NCI-H1048 (cell line): ENCODE measurements around the gene COA3.

Source experiments
- DNase-seq: peaks from one replicate; lab custom pipeline; 2025; lab: John Stamatoyannopoulos, UW

The COA3 gene, protein sequence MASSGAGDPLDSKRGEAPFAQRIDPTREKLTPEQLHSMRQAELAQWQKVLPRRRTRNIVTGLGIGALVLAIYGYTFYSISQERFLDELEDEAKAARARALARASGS

DNA sequence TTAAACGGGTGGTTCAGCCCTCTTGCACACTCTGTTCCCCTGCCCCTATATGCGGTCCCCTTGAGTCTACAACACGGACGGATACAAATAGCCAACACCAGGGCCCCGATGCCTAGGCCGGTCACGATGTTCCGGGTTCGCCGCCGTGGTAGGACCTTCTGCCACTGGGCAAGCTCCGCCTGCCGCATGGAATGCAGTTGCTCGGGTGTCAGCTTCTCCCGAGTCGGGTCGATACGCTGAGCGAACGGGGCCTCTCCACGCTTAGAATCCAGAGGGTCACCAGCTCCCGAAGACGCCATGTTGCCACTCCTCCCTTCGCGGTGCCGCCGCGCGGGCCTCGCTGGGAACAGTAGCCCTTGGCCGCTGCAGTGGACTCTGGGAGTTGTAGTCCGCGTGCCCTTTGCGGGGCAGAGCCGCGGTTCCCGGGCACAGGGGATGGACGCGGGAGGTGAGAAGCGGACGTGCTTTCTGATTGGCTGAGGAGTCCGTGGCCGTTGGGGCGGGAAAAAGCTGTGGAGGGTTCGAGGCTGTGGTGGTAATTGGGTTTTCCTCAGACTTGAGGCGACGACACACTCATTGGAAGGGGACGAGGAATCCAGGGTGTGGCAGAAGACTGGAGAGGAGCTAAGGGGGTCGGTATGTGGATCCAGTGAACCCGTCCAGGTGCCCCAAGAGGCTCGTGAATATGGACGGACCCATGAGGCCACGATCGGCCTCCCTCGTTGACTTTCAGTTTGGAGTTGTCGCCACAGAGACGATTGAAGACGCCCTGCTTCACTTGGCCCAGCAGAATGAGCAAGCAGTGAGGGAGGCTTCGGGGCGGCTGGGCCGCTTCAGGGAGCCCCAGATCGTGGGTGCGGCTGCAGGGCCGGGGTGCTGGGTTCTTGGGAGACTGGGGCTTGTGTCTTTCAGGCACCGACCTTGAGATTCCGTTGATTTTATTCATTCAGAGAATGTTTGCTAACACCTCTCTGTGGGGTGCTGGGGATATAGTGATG lies at the start of gene COA3, which contains the start of gene CNTD1:
COA3 (minus strand) TSS at position 322 of the 998 bp plus-strand sequence; CDS start at position 299, 23 bp downstream.
CNTD1 (plus strand) TSS at position 479 of the 998 bp plus-strand sequence; CDS start at position 686, 207 bp downstream.
- peak; percentile 71 for DNase-seq

DNA sequence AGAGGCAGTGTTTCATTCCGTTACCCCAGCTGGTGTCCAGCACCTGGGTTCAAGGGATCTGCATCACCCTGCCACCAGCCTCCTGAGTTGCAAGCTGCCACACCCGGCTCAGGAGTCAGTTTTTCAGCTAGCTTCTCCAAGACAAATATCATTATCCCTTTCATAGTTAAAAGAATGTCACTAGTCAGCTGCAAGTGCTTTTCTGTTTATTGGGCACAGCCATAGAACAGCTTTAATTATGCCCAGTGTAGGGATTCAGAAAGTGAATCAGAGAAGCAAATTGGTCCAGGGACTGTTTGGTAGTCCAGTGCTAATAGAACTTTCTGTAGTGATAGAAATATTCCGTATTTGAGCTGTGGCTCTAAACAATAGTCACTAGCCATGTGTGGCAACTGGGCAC lies 49.6 kb upstream of the COA3 start:
- DNase-seq = no peak

DNA sequence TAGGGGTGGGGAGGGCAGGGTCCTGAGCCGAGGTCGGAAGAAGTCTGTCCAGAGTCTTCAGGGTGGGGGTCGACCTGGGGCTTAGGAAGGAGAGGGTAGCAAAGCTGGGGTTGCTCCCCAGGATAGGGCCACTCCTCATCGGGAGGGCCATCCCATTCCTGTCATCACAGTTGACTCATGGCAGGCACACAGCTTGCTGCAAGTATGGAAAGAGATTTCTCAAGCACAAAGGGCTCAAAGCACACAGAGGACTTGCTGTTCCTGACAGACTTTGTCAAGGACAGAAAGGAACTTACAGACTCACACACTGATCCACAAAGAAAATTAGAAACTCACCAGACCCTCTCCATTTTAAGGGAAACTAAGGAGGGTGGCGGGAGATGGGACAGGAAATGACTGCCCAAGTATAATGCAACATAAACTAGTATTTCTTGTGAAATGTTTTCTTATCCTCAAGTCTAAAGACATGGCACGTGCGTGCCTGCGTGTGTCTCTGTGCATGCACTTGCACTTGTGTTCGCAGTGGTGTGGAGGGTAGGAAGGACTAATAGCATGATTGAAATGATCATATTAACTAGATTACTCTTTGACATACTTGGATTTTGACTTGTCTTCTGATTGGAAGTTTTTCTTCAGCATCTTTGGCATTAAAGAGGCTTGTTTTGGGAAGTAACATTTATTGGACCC lies 48.2 kb upstream of the COA3 start:
- DNase-seq = no peak

DNA sequence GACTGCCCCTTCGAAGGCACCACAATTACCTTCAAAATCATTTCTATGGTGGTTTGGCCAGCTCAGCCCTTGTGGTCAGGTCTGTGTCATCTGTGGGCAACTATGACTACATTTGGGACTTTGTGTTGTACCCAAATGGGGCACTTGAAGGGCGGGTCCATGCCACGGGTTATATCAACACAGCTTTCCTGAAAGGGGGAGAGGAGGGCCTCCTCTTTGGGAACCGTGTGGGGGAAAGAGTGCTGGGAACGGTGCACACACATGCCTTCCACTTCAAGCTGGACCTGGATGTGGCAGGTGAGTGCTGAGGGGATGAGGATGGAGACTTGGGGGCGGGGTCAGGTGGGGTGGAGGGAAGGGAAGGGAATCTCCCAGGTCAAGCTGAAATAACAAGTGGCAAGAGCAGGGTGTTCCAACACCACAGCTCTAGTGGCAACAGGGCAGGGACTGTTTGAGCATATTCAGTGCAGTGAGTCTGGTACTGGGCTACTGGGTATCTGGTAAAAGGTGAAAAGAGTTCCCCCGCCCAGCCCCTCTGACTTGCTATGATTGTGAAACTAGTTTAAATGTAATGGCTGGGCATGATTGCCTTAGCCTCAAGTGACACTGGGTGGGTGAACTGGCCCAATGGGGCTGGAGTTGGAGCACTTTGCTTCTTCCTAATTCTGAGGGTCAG lies 47.6 kb upstream of the COA3 start:
- no peak for DNase-seq

DNA sequence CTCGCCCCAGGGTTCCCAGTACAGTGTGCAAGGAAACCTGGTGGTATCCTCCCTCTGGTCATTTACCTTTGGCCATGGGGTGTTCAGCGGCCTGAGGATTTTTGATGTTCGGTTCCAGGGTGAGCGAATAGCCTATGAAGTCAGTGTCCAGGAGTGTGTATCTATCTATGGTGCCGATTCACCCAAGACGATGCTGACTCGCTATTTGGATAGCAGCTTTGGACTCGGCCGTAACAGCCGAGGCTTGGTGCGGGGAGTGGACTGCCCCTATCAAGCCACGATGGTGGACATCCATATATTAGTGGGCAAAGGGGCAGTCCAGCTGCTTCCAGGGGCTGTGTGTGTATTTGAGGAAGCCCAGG lies 47.0 kb upstream of the COA3 start:
- no peak for DNase-seq

DNA sequence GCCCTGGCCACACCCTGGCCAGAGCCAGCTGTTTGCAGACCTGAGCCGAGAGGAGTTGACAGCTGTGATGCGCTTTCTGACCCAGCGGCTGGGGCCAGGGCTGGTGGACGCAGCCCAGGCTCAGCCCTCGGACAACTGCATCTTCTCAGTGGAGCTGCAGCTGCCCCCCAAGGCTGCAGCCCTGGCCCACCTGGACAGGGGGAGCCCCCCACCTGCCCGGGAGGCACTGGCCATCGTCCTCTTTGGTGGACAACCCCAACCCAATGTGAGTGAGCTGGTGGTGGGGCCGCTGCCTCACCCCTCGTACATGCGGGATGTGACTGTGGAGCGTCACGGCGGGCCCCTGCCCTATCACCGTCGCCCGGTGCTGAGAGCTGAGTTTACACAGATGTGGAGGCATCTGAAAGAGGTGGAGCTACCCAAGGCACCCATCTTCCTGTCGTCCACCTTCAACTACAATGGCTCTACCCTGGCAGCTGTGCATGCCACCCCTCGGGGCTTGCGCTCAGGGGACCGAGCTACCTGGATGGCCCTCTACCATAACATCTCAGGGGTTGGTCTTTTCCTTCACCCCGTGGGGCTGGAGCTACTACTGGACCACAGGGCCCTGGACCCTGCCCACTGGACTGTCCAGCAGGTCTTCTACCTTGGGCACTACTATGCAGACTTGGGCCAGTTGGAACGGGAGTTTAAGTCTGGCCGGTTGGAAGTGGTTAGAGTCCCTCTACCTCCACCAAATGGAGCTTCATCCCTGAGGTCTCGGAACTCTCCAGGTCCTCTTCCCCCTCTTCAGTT lies 46.5 kb upstream of the COA3 start:
- no peak for DNase-seq

DNA sequence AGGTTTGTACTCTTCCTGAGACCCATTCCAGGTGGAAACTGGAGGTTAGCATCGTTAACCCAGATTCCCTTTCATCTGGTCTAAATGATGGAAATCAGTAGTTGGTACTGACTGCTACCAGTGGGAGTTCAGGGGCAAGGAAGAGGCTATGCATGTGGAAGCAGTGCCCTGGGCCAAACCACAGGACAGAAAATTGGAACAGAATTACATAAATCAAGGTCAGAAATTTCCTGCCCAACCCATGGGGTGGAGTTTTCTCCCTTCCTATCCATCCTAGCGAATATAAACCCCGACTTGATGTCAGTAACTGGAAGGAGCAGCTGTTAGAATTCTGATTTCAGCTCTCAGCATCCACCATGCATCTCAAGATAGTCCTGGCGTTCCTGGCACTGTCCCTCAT lies 45.8 kb upstream of the COA3 start, which contains the start of gene AOC2:
AOC2 (plus strand) TSS at position 310 of the 400 bp plus-strand sequence; CDS start at position 357, 47 bp downstream.
- no peak for DNase-seq

DNA sequence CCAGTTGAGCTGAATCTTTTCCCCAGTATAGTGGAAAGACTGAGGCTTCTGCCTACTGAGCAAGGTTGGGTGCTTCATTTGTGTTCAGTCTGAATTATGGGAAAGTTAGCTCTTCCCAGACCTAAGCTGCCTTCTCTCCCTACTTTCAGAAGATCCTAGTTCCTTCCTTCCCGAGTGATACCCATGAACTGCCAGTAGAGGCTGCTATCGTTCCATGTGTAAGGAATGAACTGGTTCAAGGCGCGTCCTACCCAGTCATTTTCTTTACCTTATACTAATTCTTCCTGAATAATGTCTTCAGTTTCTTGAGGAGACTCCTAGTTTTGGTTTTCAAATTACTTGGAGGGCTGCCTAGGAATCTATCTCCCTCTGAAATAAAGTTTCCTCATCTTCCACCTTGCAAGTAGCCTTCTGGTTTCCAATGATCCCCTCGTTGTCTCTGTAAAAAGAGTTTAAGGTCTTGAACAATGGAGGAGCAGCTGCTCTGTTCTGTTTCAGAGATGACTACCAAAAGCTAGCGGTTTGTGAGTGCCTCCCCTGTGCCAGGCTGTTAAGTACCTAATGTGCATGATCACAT lies 44.9 kb upstream of the COA3 start:
- DNase-seq = no peak

DNA sequence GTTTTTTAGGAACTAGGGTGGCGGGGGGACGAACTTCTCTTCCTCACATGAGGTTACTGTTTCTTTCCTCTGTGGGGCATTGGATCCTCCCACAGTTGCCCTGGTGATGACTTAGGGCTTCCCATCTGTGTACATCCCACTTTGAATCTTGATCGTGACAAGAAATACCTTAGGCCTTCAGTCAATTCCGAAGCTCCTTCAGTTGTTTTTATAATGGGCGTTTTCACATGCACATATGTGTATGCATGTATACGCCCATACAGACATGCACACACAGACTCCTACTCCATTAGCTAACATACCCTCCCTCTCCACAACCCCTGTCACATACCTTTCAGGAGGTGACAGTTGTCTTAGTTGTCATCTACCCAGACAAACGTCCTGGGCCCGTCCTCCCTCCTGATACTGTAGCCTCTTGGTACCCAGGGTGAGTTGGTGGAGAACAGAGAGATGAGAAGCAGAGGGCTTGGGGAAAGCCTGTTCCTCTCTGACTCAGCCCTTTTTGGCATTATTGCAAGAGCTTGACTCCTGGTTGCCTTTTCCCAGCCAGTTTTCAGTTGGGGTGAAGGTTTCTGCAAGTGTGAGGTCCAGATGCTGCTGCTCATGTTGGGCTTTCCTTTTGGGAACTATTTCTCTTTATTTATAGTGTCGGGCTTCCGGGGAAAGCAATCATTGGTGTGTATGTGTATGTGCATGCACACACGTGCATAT lies 43.6 kb upstream of the COA3 start:
- DNase-seq = no peak

DNA sequence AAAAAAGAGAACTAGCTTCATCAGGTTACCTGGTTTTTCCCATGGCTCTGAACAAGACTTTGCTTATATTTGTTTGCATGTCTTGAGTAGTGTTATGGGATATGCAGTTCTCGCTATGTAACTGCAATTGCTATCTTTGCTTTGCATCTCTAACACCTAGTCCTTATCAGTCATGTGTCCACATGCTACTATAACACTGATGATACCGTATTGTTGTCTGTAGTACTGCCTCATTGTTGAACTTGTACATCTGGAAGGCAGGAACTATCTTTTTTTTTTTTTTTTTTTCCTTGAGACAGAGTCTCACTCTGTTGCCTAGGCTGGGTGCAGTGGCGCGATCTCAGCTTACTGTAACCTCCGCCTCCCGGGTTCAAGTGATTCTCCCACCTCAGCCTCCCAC lies 37.2 kb upstream of the COA3 start:
- DNase-seq = no peak

DNA sequence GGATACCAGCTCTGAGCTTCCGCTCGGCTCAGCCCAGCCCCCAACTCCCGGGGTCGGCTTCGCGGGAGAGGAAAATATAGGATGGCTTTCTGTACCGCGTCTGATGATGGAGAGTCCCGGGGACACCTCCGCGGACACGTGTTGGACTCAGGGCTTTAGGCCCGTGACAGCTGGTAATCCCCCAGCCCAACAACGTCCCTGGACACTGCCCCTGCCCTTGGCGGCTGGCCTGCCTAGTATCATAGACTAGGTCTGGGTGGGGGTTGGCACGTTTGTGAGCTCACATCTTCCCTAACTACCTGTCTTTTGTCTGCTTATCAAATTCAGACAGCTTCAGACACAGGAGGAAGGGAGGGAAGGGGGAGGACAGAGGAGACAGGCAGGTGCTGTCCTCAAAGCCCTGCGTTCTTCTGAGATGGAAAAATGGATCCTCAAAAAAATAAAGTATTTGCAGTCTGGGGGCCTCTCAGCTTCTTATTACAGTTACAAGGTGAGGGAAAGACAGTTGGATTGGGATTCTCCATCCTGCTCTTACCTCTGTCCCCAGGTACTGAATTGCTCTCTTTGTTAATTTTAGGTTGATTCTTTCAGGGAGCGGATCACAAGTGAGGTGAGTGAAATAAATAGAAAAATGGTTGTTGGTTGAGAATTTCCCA lies 35.4 kb upstream of the COA3 start:
- DNase-seq = no peak

DNA sequence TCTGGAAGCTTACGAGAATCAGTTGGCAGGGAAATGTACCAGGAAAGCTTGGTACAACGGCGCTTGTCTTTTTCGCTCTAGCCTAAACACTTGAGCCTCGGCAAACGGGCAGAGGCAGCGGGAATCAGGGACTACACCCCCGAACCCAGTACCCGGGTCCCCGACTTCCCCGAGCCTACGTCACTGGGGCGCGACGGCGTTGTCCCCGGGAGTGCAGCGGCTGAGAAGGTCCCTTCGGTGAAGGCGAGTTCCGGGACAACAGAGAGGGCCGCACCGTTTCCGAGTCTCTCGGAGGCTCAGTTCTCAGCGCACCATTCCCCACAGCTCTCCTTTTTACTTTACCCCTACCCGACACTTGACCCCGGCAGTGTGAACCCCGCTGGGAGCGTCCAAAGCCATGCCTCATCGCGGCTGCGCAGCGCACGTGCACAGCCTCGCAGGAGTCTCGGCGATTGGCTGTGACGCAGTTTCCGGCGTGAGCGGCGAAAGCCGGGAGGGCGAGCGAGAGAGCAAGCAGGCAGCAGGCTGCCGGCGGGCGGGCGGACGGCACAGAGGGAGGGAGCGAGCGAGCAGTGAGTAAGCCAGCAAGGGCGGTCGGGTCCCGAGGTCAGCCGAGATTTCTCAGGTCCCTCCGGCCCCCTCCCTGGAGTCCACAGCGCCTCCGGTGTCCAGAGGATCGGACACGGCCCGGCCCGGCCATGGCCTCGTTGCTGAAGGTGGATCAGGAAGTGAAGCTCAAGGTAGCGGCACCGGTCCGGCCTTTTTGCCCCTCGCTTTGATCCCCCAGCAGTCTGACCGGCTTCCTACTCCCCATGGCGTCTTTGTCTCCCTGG lies 34.6 kb upstream of the COA3 start, which contains the start of gene PSME3:
PSME3 (plus strand) TSS at position 464 of the 833 bp plus-strand sequence; CDS start at position 699, 235 bp downstream.
- peak; percentile 71 for DNase-seq

DNA sequence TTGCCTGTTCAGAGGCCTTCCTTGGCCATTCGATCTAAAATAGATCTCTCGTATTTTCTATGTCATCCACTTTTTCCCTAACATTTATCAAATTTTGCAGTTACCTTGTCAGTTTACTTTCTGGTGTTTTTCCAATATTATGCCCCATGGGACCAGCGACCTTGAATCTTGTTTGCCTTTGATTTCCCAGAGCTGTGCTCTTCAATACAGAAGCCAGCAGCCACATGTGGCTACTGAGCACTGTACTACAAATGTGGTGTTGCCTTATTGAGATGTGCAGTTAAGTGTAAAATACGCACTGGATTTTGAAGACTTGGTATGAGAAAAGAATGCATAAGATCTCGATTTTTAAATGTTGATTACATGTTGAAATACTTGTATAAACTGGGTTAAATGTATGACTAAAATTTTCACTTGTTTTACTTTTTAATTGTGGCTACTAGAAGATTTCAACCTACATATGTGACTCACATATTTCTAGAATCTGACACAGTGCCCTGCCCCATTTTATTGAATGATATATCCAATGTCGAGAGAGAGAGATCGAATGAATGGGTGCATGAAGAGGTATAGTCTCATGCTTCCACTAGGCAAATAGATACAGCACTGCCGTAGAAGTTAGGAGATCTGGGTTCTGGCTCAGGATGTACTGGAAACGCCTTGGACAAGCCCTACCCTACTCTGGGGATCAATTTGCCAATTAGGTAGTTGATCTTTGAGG lies 33.9 kb upstream of the COA3 start:
- DNase-seq = no peak

DNA sequence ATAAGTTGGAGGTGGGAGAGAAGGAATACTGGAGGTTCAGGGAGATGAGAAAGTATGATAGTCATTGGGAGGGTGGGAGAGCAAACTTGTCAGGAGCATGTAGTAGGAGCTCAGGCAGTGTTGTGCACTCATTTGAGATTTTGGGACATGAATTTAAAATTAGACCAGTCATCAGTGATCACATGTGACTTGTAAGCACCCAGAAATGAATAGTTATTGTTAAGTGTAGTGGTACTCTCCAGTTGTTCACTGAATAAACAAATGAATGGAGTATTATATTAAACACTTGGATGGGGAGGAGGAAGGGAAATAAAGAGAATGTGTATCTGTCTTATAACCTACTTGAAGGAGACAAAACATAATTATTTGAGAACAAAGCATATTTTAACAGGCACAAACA lies 32.5 kb upstream of the COA3 start:
- DNase-seq = no peak

DNA sequence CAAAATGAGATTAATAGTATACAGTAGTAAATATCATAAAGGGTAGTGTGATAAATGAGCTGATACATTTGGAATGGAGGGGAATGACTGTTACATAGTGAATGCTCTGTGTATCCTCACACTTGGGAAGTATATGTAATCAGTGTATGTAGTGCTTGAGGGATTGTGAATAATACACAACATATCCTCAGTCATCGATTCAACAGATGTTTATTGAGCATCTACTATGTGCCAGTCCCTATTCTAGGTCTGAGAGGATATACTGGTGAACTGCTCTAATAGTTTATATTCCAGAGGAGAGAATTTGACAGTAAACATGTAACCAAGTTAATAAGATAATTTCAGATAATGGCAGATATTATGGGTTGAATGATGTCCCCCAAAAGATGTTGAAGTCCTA lies 29.0 kb upstream of the COA3 start:
- DNase-seq = no peak

DNA sequence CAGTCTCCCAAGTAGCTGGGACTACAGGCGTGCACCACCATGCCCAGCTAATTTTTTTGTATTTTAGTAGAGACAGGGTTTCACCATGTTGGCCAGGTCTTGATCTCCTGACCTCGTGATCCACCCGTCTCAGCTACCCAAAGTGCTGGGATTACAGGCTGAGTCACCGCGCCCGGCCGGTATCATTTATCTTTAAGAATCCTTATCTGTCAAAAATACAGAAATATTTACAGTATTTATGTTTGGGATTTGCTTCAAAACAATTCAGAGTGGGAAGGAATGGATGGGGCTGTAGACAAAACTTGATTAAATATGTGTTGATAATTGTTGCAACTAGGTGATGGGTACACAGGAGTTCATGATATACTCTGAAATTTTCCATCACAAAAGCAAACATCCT lies 22.7 kb upstream of the COA3 start:
- no peak for DNase-seq

DNA sequence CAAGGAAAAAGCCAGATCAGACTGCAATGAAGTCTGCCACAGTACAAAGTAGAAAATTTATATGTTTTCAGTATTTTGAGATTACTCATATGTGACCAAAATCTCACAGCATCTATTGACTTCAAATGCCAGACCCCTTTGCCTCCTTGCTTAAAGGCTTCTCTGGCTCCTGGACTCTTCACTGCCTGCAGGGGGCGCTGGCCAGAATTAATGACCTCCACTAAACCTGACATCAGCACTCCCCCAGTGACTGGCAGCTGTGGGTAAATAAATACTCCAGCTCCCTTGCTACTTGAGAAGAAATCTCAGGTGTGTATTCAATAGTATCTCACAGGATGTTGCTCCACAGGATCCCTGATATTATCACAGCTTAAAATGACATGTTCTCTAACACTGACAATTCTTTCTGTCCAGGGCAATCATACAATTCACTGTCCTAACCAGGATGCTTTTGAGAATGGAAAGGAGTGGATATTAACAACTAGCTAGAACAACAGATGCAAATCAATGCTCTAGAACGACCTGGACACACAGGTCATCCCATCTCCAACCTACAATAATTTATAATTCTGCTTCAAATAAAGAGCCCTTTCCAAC lies 21.5 kb upstream of the COA3 start:
- DNase-seq = no peak

DNA sequence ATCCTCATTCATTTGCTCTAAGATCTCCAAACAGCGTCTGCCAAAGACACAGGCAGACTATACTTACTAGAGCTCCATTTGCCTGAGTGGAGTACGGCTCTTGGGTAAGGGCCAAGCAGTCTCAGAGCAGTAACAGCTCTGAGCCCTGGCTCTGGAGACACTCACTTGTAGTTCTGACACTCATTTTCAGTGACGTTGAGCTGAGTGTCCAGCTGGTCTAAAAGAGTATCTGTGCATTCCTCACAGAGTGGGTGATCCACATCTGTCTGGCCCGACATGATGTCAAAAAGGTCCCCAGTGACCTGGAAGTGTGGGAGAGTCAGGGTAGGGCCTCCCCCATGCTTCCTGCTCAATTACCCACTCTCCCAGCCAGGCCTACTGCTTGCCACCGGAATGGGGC lies 19.9 kb upstream of the COA3 start:
- DNase-seq = no peak
